Effector CD4-positive, alpha-beta T cell (primary cell): ENCODE results near the gene CCDC183.
"Not testable (repeated sequence)": the region's sequence is repeated elsewhere in the genome, so short reads cannot be mapped to it uniquely, and the experiment has no call there.

Experiments
- DNase-seq: peaks from one replicate; pipeline ENCODE4 v3.0.0-alpha.2; 2020

Gene CCDC183

GRCh38 chr9:136785565-136786355, 10.4 kb upstream of the CCDC183 start:
- not testable (repeated sequence) for DNase-seq

- no peak for DNase-seq
These were observed 9.7 kb upstream of the CCDC183 start for GRCh38 chr9:136786451-136786850.

- not testable (repeated sequence) for DNase-seq
These were observed 9.2 kb upstream of the CCDC183 start for GRCh38 chr9:136786983-136787382.

GRCh38 chr9:136787690-136788400, 8.3 kb upstream of the CCDC183 start:
- peak; percentile 65 for DNase-seq

- not testable (repeated sequence) for DNase-seq
These were observed 7.3 kb upstream of the CCDC183 start for GRCh38 chr9:136788644-136789522.

- no peak for DNase-seq
These were observed 6.6 kb upstream of the CCDC183 start for GRCh38 chr9:136789523-136789937.

GRCh38 chr9:136790640-136791515, 5.3 kb upstream of the CCDC183 start, which contains the start of gene TMEM141:
Gene TMEM141, plus strand, starts transcription at chr9:136791344. Its CDS starts 27 bp downstream, at chr9:136791371.
- peak; percentile 98 for DNase-seq

GRCh38 chr9:136791516-136792276, 4.4 kb upstream of the CCDC183 start:
- peak; percentile 60 for DNase-seq

- no peak for DNase-seq
These were observed 3.6 kb upstream of the CCDC183 start for GRCh38 chr9:136792321-136793085.

- no peak for DNase-seq
These were observed 2.8 kb upstream of the CCDC183 start for GRCh38 chr9:136793086-136793946.

GRCh38 chr9:136794281-136794999, 1.7 kb upstream of the CCDC183 start:
- DNase-seq, result no peak

GRCh38 chr9:136795000-136795348, 1.2 kb upstream of the CCDC183 start:
- no peak for DNase-seq

GRCh38 chr9:136796775-136797347, 723 bp downstream of the CCDC183 start:
- DNase-seq, result not testable (repeated sequence)

- DNase-seq, result no peak
These were observed 2.6 kb downstream of the CCDC183 start for GRCh38 chr9:136798708-136799078.

GRCh38 chr9:136799079-136799853, 3.1 kb downstream of the CCDC183 start:
- no peak for DNase-seq

- DNase-seq, result peak; percentile 87
These were observed 3.9 kb downstream of the CCDC183 start for GRCh38 chr9:136799854-136800657.

GRCh38 chr9:136802321-136802720, 6.2 kb downstream of the CCDC183 start:
- no peak for DNase-seq
